Measurements from ENCODE around the gene KRT40. TPM values are rescaled to one million over a fixed set of nuclear protein-coding genes. Genes with fewer than 3 reads are reported as not detected.

Gene KRT40
- total RNA-seq, 2 experiments from 2014 or later: not detected

GRCh38 chr17:40963838-40964237 lies 20.3 kb downstream of the KRT40 start:
- H3K9me3 Mint-ChIP-seq (ENCODE audit: insufficient read depth): no peaks in the 10 kb centered on the region
- no peak overlapping the region for H3K4me3 Mint-ChIP-seq
- peaks cover 4% of the 10 kb centered on the region for H3K4me1 Mint-ChIP-seq (ENCODE audit: low read depth)
- no peaks in the 10 kb centered on the region for H3K36me3 Mint-ChIP-seq (ENCODE audit: low read depth)
- H3K27me3 Mint-ChIP-seq (ENCODE audit: low read depth): peaks cover 3% of the 10 kb centered on the region
- ChIA-PET CTCF (no interaction called here), POLR2A (no interaction called here)
- no peak for ATAC-seq
- H3K27ac Mint-ChIP-seq: no peak overlapping the region
- no peak for DNase-seq

GRCh38 chr17:40962059-40962561 lies 22.0 kb downstream of the KRT40 start:
- ATAC-seq: no peak
- no peak overlapping the region for H3K4me3 Mint-ChIP-seq

GRCh38 chr17:40961591-40961990 lies 22.5 kb downstream of the KRT40 start:
- no peaks in the 10 kb centered on the region for H3K36me3 Mint-ChIP-seq (ENCODE audit: low read depth)
- H3K9me3 Mint-ChIP-seq (ENCODE audit: insufficient read depth): no peaks in the 10 kb centered on the region
- peaks cover 4% of the 10 kb centered on the region for H3K4me1 Mint-ChIP-seq (ENCODE audit: low read depth)
- CTCF ChIA-PET: no interaction called here
- no peak for ATAC-seq
- POLR2A ChIA-PET: no interaction called here
- H3K4me3 Mint-ChIP-seq: no peak overlapping the region
- no peak overlapping the region for H3K27ac Mint-ChIP-seq
- no peak for DNase-seq
- H3K27me3 Mint-ChIP-seq (ENCODE audit: low read depth): peaks cover 3% of the 10 kb centered on the region

More at GRCh38 chr17:40962059-40962561, 22.0 kb downstream of the KRT40 start:
- ChIA-PET CTCF (no interaction called here), POLR2A (no interaction called here)
- Mint-ChIP-seq H3K27ac (no peak overlapping the region), H3K9me3 (ENCODE audit: insufficient read depth) (no peaks in the 10 kb centered on the region), H3K27me3 (ENCODE audit: low read depth) (peaks cover 3% of the 10 kb centered on the region), H3K4me1 (ENCODE audit: low read depth) (peaks cover 4% of the 10 kb centered on the region), H3K36me3 (ENCODE audit: low read depth) (no peaks in the 10 kb centered on the region)
- DNase-seq: no peak

GRCh38 chr17:40960144-40960543 lies 24.0 kb downstream of the KRT40 start:
- Mint-ChIP-seq H3K9me3 (ENCODE audit: insufficient read depth) (no peaks in the 10 kb centered on the region), H3K27me3 (ENCODE audit: low read depth) (peaks cover 8% of the 10 kb centered on the region), H3K4me3 (no peak overlapping the region), H3K4me1 (ENCODE audit: low read depth) (peaks cover 4% of the 10 kb centered on the region), H3K36me3 (ENCODE audit: low read depth) (no peaks in the 10 kb centered on the region), H3K27ac (no peak overlapping the region)
- ChIA-PET POLR2A (no interaction called here), CTCF (no interaction called here)
- DNase-seq (no peak), ATAC-seq (no peak)

GRCh38 chr17:40958086-40958953 lies 25.8 kb downstream of the KRT40 start:
- DNase-seq (no peak), ATAC-seq (no peak)
- ChIA-PET POLR2A (no interaction called here), CTCF (interaction anchor here (0.8 to 1.1 kb wide), 2 partner anchors 12 to 116 kb away, joined by 3 to 4 read pairs; no protein-coding TSS in a partner anchor)
- Mint-ChIP-seq H3K36me3 (ENCODE audit: low read depth) (no peaks in the 10 kb centered on the region), H3K9me3 (ENCODE audit: insufficient read depth) (no peaks in the 10 kb centered on the region), H3K4me3 (no peak overlapping the region), H3K27me3 (ENCODE audit: low read depth) (peaks cover 20% of the 10 kb centered on the region), H3K27ac (no peak overlapping the region), H3K4me1 (ENCODE audit: low read depth) (peaks cover 4% of the 10 kb centered on the region)

- POLR2A ChIA-PET: no interaction called here
- Mint-ChIP-seq H3K36me3 (ENCODE audit: low read depth) (no peaks in the 10 kb centered on the region), H3K4me3 (no peak overlapping the region), H3K9me3 (ENCODE audit: insufficient read depth) (no peaks in the 10 kb centered on the region), H3K27me3 (ENCODE audit: low read depth) (peaks cover 28% of the 10 kb centered on the region), H3K4me1 (ENCODE audit: low read depth) (peaks cover 4% of the 10 kb centered on the region), H3K27ac (no peak overlapping the region)
- ATAC-seq (no peak), DNase-seq (no peak)
- CTCF ChIA-PET: interaction anchor here (1.1 kb wide), 1 partner anchor 14 kb away, joined by 4 read pairs; no protein-coding TSS in a partner anchor
Observed at GRCh38 chr17:40956401-40957254, 27.5 kb downstream of the KRT40 start.

- ChIA-PET POLR2A (no interaction called here), CTCF (no interaction called here)
- no peaks in the 10 kb centered on the region for H3K36me3 Mint-ChIP-seq (ENCODE audit: low read depth)
- no peaks in the 10 kb centered on the region for H3K4me1 Mint-ChIP-seq (ENCODE audit: low read depth)
- ATAC-seq (no peak), DNase-seq (no peak)
- H3K27me3 Mint-ChIP-seq (ENCODE audit: low read depth): peaks cover 40% of the 10 kb centered on the region
- H3K4me3 Mint-ChIP-seq: no peak overlapping the region
- H3K9me3 Mint-ChIP-seq (ENCODE audit: insufficient read depth): no peaks in the 10 kb centered on the region
- no peak overlapping the region for H3K27ac Mint-ChIP-seq
Observed at GRCh38 chr17:40953881-40954280, 30.2 kb downstream of the KRT40 start.

- no peak overlapping the region for H3K4me3 Mint-ChIP-seq
- no peaks in the 10 kb centered on the region for H3K36me3 Mint-ChIP-seq (ENCODE audit: low read depth)
- CTCF ChIA-PET: no interaction called here
- no peaks in the 10 kb centered on the region for H3K4me1 Mint-ChIP-seq (ENCODE audit: low read depth)
- POLR2A ChIA-PET: no interaction called here
- DNase-seq: no peak
- no peak overlapping the region for H3K27ac Mint-ChIP-seq
- peaks cover 45% of the 10 kb centered on the region for H3K27me3 Mint-ChIP-seq (ENCODE audit: low read depth)
- H3K9me3 Mint-ChIP-seq (ENCODE audit: insufficient read depth): no peaks in the 10 kb centered on the region
- ATAC-seq: no peak
Observed at GRCh38 chr17:40952661-40953060, 31.5 kb downstream of the KRT40 start.

GRCh38 chr17:40952154-40952553 lies 32.0 kb downstream of the KRT40 start:
- ChIA-PET POLR2A (no interaction called here), CTCF (no interaction called here)
- Mint-ChIP-seq H3K27ac (no peak overlapping the region), H3K27me3 (ENCODE audit: low read depth) (peaks cover 48% of the 10 kb centered on the region), H3K36me3 (ENCODE audit: low read depth) (no peaks in the 10 kb centered on the region), H3K9me3 (ENCODE audit: insufficient read depth) (no peaks in the 10 kb centered on the region), H3K4me3 (no peak overlapping the region), H3K4me1 (ENCODE audit: low read depth) (no peaks in the 10 kb centered on the region)
- no peak for ATAC-seq
- DNase-seq: no peak

GRCh38 chr17:40951011-40951622 lies 33.0 kb downstream of the KRT40 start:
- H3K27ac Mint-ChIP-seq: no peak overlapping the region
- H3K36me3 Mint-ChIP-seq (ENCODE audit: low read depth): no peaks in the 10 kb centered on the region
- CTCF ChIA-PET: no interaction called here
- H3K4me1 Mint-ChIP-seq (ENCODE audit: low read depth): no peaks in the 10 kb centered on the region
- peaks cover 54% of the 10 kb centered on the region for H3K27me3 Mint-ChIP-seq (ENCODE audit: low read depth)
- H3K4me3 Mint-ChIP-seq: no peak overlapping the region
- ATAC-seq: no peak
- H3K9me3 Mint-ChIP-seq (ENCODE audit: insufficient read depth): no peaks in the 10 kb centered on the region
- DNase-seq: no peak
- POLR2A ChIA-PET: no interaction called here

GRCh38 chr17:40950176-40950575 lies 34.0 kb downstream of the KRT40 start:
- ATAC-seq (no peak), DNase-seq (no peak)
- ChIA-PET POLR2A (no interaction called here), CTCF (no interaction called here)
- Mint-ChIP-seq H3K27me3 (ENCODE audit: low read depth) (peaks cover 53% of the 10 kb centered on the region), H3K4me3 (no peak overlapping the region), H3K4me1 (ENCODE audit: low read depth) (no peaks in the 10 kb centered on the region), H3K27ac (no peak overlapping the region), H3K36me3 (ENCODE audit: low read depth) (no peaks in the 10 kb centered on the region), H3K9me3 (ENCODE audit: insufficient read depth) (no peaks in the 10 kb centered on the region)

- no peaks in the 10 kb centered on the region for H3K9me3 Mint-ChIP-seq (ENCODE audit: insufficient read depth)
- no peak overlapping the region for H3K27ac Mint-ChIP-seq
- no peaks in the 10 kb centered on the region for H3K36me3 Mint-ChIP-seq (ENCODE audit: low read depth)
- no peaks in the 10 kb centered on the region for H3K4me1 Mint-ChIP-seq (ENCODE audit: low read depth)
- H3K4me3 Mint-ChIP-seq: no peak overlapping the region
- DNase-seq (no peak), ATAC-seq (no peak)
- peaks cover 53% of the 10 kb centered on the region for H3K27me3 Mint-ChIP-seq (ENCODE audit: low read depth)
- ChIA-PET CTCF (no interaction called here), POLR2A (no interaction called here)
Observed at GRCh38 chr17:40949418-40949817, 34.7 kb downstream of the KRT40 start.

All from activated CD8-positive, alpha-beta T cell treated with anti-CD3 and anti-CD28 coated beads, Interleukin-2, amount 10 ng/mL, durations not matched to agents 7 days and 5 days (primary cell).